Lower lobe of right lung (tissue), 2 donors: ENCODE results near the gene TINAGL1. TPM values are rescaled to one million over a fixed set of nuclear protein-coding genes. Genes with fewer than 3 reads are reported as not detected.

Experiments used
- ATAC-seq, 2 donors: fragments of 200-7000 bp; cut with Tn5 transposase; one replicate each; pipeline ENCODE4 v1.9.1; 2020 to 2022; ENCODE audit warnings: mild to moderate bottlenecking in 2 of 2, moderate library complexity in 2 of 2
- DNase-seq: peaks from one replicate; pipeline ENCODE4 v3.0.0-alpha.2; 2020
- H3K27ac ChIP-seq: fragments of 200-600 bp; one replicate; pipeline ENCODE4 v1.8.0; 2022
- H3K27me3 ChIP-seq: fragments of 200-600 bp; one replicate; pipeline ENCODE4 v1.8.0; 2022; ENCODE audit warnings: low read depth
- H3K36me3 ChIP-seq: fragments of 200-600 bp; one replicate; pipeline ENCODE4 v1.8.0; 2022; ENCODE audit warnings: mild to moderate bottlenecking
- H3K4me1 ChIP-seq: fragments of 200-600 bp; one replicate; pipeline ENCODE4 v1.8.0; 2022
- H3K4me3 ChIP-seq: fragments of 200-600 bp; one replicate; pipeline ENCODE4 v1.8.0; 2022; ENCODE audit warnings: mild to moderate bottlenecking
- H3K9me3 ChIP-seq: fragments of 200-600 bp; one replicate; pipeline ENCODE4 v1.8.0; 2022
- CTCF ChIP-seq: fragments of 200-600 bp; IDR thresholded peaks from one replicate; pipeline ENCODE4 v1.8.0; 2022; ENCODE audit warnings: antibody characterized with exemption, mild to moderate bottlenecking
- intact Hi-C: fragments of 100-400 bp; cut with DNase I; formaldehyde crosslinking; loops from one replicate; pipeline ENCODE4 v1.11.0; 2022
- total RNA-seq: library from RNA; stranded (reverse); fragmentation: NEBNext Ultra II Directional; extraction: Animal tissue kit (Norgen Biotek cat#: 25700); gene quantifications from one replicate; pipeline ENCODE4 v1.2.1, GENCODE V29; 2021
- donor health status: DM: no; HTN: yes; CAD: no; lungs with severe emphysema.

Gene TINAGL1
- total RNA-seq, 1 donor from 2014 or later = 64.5 TPM

DNA sequence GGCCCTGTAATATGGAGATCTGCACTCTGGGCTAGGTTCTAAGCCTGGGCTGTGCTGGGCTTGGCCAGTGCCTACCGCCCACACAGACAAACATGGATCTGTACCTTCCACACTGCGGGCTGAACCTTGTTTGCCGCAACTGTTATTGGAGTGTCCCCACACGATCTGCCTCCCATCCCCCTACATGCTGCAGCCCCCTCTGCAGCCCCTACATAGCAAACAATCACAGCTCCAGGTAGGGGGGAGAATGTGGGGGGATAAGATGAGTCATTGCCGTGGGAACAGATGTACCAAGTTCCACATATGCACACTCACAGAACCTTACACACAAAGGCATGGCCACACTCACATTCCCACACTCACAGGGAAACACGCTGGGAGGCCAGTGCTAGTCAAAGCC, 39.1 kb downstream of the TINAGL1 start:
- Histone ChIP-seq H3K4me1 (peaks cover 12% of the 10 kb centered on the region), H3K9me3 (no peaks in the 10 kb centered on the region), H3K27me3 (peaks cover 19% of the 10 kb centered on the region), H3K27ac (no peak overlapping the region), H3K36me3 (no peaks in the 10 kb centered on the region), H3K4me3 (no peak overlapping the region)
- DNase-seq (no peak), ATAC-seq (no peak)
- no peak for TF ChIP-seq CTCF
- intact Hi-C loops = no loop called here

DNA sequence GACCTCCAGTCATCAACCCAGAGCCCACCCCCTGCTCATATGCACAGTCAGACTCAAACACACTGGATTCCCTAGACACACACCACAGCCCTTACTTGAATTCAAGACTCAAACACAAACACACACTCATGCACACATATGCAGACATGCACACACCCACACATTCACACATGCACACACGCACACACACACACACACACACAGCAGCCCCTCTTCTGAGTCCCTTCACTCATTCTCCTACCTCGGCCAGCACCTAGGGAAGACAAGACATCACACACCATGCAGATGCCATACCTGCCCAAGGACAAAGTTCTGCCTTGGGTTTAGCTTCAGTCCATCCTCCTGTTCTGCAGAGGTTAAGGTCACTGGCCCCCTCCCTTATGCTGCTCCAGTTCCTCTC, 39.6 kb downstream of the TINAGL1 start:
- no peak overlapping the region for H3K4me3 ChIP-seq
- H3K4me1 ChIP-seq = peaks cover 12% of the 10 kb centered on the region
- peaks cover 19% of the 10 kb centered on the region for H3K27me3 ChIP-seq
- DNase-seq (no peak), ATAC-seq (no peak)
- no peak overlapping the region for H3K27ac ChIP-seq
- H3K36me3 ChIP-seq = no peaks in the 10 kb centered on the region
- H3K9me3 ChIP-seq = no peaks in the 10 kb centered on the region
- intact Hi-C loops = no loop called here
- no peak for TF ChIP-seq CTCF

DNA sequence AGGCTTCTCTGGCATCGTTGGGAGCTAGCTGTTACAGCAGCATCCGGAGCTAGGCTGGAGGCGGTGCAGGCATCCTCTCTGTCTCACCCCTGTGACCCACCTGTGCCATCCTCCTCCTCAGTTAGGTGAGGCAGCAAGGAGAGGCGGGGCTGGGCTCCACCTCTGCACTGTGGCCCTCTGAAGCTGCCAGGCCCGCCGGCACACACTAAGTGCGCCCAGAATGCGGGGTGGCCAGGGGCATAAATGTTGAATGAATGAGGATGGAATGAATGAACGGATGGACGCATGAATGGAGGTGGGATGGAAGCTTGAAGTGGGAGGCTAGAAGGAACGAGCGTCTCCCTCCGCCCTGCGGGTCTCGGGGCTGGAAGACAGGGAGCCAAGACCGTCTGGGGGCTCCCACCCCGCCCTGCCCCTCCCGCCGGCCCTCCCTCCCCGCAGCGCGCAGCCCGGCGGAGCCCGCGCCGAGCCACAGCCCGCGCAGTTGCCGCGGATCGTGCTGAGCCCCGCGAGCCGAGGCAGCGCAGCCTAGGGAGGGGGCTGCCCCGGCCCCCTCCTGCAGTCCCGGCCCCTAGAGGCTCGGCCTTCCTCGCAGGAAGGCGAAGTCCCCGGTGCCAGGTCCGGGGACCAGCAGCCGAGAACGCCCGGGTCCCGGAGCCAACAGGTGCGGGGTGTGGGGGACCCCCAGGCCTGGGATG, 41.1 kb downstream of the TINAGL1 start, which contains the start of gene HCRTR1:
Gene HCRTR1 (plus strand): TSS at position 472 of the 698 bp plus-strand sequence. CDS start 1,504 bp downstream, outside the sequence.
- ATAC-seq (peak; percentile 41 to 45), DNase-seq (no peak)
- H3K36me3 ChIP-seq = no peaks in the 10 kb centered on the region
- peaks cover 12% of the 10 kb centered on the region for H3K4me1 ChIP-seq
- peaks cover 19% of the 10 kb centered on the region for H3K27me3 ChIP-seq
- H3K4me3 ChIP-seq = peak within 1 kb of the TSS; percentile 56
- H3K9me3 ChIP-seq = no peaks in the 10 kb centered on the region
- intact Hi-C loops = no loop called here
- H3K27ac ChIP-seq = no peak within 1 kb of the TSS
- TF ChIP-seq CTCF = no peak

DNA sequence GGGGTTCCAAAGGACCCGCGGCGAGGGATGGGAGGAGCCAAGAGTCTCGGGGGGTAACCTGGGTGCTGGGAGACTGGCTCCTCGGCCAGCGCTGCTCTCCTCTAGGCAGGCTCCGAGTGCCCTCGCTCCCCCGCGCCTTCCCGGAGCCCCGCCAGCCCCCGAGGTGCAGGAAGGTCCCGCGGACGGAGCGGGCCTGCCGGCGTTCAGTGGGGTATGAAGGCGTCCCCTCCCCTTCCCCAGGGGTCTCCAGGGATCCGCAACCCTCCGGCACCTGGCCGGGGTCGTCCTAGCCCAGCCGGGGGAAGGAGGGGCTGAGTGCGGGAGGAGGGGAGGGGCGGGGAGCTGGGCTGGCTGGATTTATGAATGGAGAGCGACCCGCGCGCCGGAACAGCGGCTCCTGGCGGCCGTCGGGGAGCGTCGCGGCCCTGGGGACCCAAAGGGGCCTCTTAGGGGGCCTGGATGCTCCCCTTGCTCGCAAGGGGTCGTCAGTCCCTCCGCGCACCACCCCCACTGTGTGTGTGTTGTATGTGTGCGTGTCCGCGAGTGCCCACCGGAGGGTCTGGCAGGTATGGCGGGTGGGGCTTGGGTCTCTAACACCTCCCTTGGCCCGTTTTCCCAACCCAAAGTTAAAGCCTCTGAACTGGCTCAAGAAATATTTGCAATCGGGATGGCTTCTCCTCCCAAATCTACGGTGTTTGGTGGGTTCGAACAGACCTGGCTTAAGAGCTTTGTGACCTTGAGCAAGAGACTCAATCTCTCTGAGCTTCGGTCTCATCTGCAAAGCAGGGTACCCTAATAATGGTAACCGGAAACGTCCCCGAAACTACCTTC, 41.8 kb downstream of the TINAGL1 start:
- H3K27ac ChIP-seq = no peak overlapping the region
- H3K27me3 ChIP-seq = peaks cover 19% of the 10 kb centered on the region
- peaks cover 12% of the 10 kb centered on the region for H3K4me1 ChIP-seq
- H3K9me3 ChIP-seq = no peaks in the 10 kb centered on the region
- peak; percentile 64 for DNase-seq
- no peaks in the 10 kb centered on the region for H3K36me3 ChIP-seq
- intact Hi-C loops = no loop called here
- peak; percentile 74 to 80 for ATAC-seq
- peak; percentile 82 for TF ChIP-seq CTCF
- peak overlapping the region; percentile 56 for H3K4me3 ChIP-seq

DNA sequence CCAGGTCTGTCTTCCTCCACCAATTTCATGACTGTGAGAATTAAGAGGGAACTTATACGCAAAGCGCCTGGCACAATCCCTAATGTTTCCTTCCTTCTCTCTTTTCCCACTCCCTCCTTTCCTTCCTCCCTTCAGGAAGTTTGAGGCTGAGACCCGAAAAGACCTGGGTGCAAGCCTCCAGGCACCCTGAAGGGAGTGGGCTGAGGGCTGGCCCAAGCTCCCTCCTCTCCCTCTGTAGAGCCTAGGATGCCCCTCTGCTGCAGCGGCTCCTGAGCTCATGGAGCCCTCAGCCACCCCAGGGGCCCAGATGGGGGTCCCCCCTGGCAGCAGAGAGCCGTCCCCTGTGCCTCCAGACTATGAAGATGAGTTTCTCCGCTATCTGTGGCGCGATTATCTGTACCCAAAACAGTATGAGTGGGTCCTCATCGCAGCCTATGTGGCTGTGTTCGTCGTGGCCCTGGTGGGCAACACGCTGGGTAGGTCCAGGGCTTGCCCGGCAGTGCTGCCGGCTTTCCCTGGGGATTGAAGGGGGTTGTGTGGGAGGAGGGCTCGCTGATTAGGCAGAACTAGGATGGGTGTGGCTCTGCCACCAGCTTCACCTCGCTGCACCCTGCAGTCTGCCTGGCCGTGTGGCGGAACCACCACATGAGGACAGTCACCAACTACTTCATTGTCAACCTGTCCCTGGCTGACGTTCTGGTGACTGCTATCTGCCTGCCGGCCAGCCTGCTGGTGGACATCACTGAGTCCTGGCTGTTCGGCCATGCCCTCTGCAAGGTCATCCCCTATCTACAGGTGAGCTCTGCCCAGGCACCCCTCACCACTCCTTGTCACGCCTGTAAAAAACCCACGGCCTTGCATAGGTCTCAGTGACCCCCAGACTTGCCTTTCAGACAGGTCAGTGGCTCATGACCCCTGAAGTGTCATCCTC, 42.9 kb downstream of the TINAGL1 start:
- no peaks in the 10 kb centered on the region for H3K36me3 ChIP-seq
- no peak overlapping the region for H3K4me3 ChIP-seq
- no peak overlapping the region for H3K27ac ChIP-seq
- H3K4me1 ChIP-seq = peaks cover 12% of the 10 kb centered on the region
- TF ChIP-seq CTCF = no peak
- no peaks in the 10 kb centered on the region for H3K9me3 ChIP-seq
- peaks cover 19% of the 10 kb centered on the region for H3K27me3 ChIP-seq
- no peak for DNase-seq
- no peak for ATAC-seq
- intact Hi-C loops = no loop called here
